HG02973 (cell line): ENCODE measurements around the gene ITSN1.

ENCODE experiments used
- ATAC-seq: cut with Tn5 transposase; IDR thresholded peaks from one replicate; pipeline ENCODE4 v1.9.1; 2021; ENCODE audit warnings: moderate library complexity; ENCODE audit not compliant: unreplicated experiment

ITSN1 gene

DNA sequence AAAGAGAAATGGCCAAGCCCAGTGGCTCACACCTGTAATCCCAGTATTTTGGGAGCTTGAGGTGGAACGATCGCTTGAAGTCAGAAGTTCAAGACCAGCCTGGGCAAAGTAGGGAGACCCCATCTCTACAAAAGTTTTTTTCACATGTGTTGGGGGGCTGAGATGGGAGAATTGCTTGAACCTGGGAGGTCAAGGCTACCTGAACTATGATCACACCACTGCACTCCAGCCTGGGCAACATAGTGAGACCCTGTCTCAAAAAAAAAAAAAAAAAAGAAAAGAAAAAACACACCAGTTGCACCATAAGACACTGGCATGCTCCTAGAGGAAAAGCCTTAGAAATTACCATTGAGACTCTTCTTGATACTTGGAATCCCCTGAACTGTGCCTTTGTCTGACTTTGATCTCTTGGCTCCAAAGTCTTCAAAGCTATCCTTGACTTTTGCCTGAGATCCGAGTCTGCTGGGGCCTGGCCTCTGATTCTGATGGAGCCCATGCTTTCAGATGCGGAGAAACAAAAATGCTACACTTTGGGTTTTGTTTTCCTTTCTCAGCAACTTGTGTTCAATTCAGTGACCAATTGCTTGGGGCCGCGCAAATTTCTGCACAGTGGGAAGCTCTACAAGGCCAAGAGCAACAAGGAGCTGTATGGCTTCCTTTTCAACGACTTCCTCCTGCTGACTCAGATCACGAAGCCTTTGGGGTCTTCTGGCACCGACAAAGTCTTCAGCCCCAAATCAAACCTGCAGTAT lies 239.6 kb downstream of the ITSN1 start:
- no peak for ATAC-seq

DNA sequence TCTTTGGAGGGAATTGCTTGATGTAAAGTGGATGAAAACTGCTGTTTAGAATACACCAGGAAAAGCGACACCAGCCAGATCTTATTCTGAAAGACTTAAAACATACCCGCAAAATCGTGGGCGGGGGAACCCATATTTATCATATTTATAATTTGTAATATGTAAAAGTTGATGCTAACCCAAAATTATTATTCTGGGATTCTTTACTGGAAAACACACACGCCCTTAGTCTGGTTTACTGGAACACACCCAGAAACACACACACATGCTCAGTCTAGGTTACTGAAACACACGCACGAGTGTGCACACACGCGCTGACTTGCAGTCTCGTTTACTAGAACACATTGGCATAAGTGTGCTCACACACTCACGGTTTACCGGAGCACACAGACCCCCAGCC lies 240.8 kb downstream of the ITSN1 start:
- no peak for ATAC-seq

DNA sequence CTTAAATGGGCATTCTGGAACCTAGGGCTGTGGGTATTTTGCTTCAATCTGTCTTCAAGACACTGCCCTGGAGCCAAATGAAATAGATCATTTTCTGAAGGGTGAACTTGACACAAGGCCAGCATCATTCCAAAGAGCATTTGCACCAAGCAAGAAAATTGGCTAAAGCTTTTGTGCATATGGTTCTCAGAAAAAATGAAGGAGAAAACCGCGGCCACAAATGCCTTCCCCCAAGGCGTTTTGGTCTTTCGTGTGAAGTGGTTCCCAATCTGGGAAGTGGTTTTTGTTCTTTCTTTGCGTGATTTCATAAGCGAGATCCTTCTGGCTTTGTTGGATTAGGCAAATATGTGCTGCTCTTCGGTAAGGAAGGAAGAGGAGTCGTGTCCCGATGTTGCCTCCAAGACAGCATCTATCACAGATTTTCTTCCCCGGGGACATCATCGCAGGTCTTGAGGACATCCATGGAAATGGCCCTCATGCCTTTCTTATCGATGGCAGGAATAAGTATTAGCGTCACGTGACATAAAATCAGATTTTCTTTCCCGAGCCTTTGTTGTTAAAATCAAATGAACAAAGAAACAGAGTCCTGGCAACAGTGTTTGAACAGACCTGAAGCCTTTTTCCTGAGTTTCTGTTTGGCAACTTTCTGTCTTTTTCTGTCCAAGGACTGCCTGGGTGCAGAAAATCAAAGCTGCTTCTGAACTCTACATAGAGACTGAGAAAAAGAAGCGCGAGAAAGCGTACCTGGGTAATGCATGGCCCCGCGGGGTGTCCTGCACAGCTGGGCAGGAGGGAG lies 242.3 kb downstream of the ITSN1 start:
- no peak for ATAC-seq

- ATAC-seq = no peak
Measured at GRCh38 chr21:33885172-33885514, 242.8 kb downstream of the ITSN1 start.

DNA sequence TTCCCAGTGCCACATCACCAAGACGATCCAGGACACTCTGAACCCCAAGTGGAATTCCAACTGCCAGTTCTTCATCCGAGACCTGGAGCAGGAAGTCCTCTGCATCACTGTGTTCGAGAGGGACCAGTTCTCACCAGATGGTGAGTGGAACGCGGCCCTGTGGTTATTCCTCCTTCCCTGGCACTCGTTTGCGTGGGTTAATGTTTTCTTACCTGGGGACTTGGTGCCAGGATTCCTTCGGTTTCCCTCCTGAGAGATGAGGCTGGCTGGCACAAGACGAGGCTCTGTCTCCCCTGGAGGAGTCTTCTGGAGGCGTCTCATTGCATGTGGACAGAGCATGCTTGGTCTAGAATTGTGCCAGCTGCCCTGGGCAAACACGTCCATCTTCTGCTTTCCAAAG lies 244.0 kb downstream of the ITSN1 start:
- no peak for ATAC-seq

- ATAC-seq = no peak
Measured at GRCh38 chr21:33890187-33890586, 247.9 kb downstream of the ITSN1 start.

- no peak for ATAC-seq
Measured at GRCh38 chr21:33892853-33893252, 250.6 kb downstream of the ITSN1 start.

- no peak for ATAC-seq
Measured at GRCh38 chr21:33893917-33894316, 251.6 kb downstream of the ITSN1 start.

DNA sequence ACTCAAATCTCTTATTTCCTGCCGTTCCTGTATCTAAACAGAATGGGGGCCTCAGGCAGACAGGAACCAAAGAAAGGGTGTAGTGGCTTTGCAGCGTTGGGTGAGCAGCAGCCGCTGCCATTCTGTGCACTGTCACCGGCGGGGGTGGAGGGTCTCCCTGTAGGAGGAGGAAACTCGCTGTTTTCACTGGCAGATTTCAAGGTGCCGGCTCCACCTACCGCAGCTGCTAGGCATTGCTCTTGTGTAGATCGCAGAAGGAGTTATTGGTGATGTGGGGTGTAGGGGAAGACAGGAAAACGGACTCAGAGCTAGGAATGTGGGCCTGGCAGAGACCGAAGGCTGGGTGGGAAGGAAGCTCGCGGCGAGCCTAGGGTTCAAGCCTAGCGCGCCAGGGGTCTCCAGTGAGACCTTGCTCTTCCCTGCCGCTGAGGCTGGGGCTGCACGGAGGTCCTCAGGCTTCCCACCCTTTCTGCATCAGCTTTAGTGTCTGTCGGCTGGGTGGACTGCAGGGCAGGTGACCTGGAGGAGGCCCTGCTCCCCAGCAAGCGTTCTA lies 252.5 kb downstream of the ITSN1 start:
- no peak for ATAC-seq

DNA sequence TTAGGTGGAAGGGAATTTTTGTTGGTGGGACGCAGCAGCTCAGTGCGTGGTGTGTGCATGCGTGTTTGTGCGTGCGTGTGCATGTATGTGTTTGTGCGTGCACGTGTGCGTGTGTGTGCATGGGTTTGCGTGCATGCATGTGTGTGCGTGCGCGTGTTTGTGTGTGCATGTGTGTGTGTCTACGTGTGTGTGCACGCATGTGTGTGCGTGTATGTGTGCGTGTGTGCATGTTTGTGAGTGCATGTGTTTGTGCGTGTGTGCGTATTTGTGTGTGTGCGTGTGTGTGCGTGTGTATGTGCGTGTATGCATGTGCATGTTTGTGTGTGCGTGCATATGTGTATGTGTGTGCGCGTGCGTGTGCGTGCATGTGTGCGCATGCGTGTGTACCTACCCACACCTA lies 253.1 kb downstream of the ITSN1 start:
- ATAC-seq = no peak

- no peak for ATAC-seq
Measured at GRCh38 chr21:33896691-33897090, 254.4 kb downstream of the ITSN1 start.

DNA sequence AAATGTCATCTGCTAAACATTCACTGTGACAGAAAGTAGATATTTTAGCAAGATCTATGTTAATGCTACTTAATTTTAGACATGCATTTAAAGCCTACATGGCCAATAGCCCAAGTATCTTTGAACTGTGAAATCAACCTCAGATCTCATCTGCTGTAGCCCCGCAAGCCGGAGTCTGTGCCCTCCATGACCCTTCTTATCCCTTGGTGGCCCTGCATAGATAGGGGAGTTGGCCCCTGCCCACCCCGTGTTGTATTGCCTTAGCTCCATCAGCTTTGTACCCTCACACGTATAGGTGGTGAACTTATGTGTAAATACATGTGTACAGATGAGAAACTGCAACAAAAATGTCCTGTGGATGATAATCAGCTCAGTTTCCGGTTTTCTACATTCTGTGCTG lies 254.8 kb downstream of the ITSN1 start:
- ATAC-seq = no peak

GRCh38 chr21:33897739-33898138 lies 255.4 kb downstream of the ITSN1 start:
- ATAC-seq = no peak

GRCh38 chr21:33898586-33898985 lies 256.3 kb downstream of the ITSN1 start:
- no peak for ATAC-seq

- no peak for ATAC-seq
Measured at GRCh38 chr21:33899199-33899598, 256.9 kb downstream of the ITSN1 start.

DNA sequence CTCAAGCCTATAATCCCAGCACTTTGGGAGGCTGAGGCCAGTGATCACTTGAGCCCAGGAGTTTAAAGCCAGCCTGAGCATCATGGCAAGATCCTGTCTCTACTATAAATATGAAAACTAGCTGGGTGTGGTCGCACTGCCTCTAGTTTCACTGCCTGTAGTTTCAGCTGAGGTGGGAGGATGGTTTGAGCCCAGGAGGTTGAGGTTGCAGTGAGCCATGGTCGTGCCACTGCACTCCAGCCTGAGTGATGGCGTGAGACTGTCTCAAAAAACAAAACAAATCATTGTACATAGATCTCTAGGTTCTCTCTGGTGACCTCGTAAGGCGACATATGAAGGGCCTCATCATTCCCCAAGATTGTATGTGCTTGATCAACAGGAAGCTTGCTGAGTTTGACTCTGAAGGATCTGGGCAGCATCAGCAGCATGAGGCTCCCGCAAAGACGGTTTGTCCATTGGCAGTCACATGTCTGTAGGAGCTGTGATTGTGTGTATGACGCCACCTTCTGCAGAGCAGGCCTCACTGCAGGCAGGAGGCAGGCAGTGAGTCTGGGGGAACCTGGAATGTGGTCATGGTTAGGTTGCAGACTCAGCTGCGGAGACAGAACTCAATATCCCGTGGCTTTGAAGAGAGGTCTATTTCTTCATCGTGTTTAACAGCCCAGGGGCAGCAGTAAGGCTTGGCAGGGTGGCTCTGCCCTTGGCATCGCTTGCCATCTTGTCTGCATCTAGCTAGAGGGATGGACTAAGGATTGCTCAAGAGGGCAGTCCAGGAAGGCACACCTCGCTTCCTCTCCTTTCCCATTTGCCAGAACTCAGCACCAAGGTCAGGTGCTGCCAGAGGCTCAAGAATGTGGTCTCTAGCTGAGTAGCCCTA lies 259.3 kb downstream of the ITSN1 start:
- ATAC-seq = no peak

DNA sequence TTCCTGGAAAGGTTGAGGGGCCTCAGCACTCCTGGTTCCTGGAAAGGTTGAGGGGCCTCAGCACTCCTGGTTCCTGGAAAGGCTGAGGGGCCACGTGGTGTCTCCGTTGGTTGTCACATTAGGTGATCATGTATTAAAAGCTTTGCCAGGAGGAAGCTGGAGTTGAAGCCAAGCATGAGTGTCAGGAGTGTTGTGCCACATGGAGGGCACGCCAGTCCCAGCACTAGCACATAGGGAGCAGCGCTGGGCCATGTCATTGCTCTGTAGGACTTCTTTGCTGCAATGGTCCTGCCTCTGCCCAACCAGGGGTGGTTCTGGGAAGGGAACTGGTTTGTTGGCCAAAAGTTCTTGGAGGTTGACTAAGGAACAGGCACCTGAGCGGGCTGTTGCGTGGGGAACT lies 260.0 kb downstream of the ITSN1 start:
- no peak for ATAC-seq

- no peak for ATAC-seq
Measured at GRCh38 chr21:33904041-33904440, 261.7 kb downstream of the ITSN1 start.

- ATAC-seq = no peak
Measured at GRCh38 chr21:33908760-33909159, 266.5 kb downstream of the ITSN1 start.

DNA sequence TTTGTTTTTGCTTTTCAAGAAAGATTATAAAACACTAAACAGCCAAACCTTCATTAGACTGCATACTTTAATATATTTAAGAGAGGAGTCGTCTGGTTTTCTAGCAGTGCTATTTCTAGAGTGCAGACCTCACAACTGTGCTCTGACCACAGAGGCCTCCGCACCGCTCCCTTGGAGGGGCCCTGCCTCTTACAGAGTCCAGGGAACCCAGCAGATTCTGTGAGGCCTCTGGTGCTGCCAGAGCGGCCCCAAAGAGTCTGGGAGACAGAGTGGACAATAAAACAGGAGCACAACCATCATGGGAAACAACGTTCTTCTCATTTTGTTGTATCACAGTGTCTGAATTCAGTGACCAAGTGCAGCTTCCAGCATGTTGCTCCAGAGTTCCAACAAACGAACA lies 267.5 kb downstream of the ITSN1 start:
- no peak for ATAC-seq

- no peak for ATAC-seq
Measured at GRCh38 chr21:33914188-33914587, 271.9 kb downstream of the ITSN1 start.
